Midbrain (tissue), 1 donor: ENCODE results near the gene TMEM202.
"Not testable (repeated sequence)": the region's sequence is repeated elsewhere in the genome, so short reads cannot be mapped to it uniquely, and the experiment has no call there.

Source experiments
- DNase-seq: peaks from one replicate; lab custom pipeline; 2025; lab: John Stamatoyannopoulos, UW

The TMEM202 gene, protein sequence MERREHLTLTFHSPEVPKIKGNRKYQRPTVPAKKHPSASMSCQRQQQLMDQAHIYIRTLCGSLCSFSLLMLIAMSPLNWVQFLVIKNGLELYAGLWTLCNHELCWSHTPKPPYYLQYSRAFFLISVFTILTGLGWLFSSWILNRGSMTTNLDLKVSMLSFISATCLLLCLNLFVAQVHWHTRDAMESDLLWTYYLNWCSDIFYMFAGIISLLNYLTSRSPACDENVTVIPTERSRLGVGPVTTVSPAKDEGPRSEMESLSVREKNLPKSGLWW

DNA sequence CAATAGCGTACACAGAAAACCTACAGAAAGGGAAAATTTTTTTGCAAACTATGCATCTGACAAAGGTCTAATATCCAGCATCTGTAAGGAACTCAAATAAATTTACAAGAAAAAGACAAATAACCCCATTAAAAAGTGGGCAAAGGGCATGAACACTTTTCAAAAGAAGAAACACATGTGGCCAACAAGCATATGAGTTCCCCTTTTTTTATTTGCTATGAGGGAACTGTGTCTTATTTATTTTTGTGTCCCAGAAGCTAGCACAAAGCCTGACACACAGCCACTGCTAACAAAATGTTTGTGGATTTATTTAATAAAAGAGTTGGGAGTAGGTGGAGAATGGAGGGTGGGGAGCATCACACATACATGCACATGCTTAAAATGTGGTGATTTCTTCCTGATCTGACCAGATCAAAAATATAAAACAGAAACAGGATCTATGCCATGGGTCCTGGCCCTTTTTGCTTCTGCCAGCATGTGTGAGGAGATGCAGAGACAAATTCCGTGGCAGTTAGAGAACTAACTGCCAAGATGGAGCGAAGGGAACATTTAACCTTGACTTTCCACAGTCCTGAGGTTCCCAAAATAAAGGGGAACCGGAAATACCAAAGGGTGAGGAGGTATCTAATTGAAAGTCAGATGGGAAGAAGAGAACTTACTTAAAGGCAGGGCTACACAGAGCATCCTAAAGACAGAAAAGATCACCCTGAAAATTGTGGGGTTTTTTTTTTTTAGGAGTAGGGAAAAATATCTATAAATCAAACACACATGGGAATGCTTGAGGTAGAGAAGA lies at the start of gene TMEM202:
TMEM202 (plus strand) TSS at position 510 of the 793 bp plus-strand sequence; CDS start at position 532, 22 bp downstream.
- DNase-seq = no peak

DNA sequence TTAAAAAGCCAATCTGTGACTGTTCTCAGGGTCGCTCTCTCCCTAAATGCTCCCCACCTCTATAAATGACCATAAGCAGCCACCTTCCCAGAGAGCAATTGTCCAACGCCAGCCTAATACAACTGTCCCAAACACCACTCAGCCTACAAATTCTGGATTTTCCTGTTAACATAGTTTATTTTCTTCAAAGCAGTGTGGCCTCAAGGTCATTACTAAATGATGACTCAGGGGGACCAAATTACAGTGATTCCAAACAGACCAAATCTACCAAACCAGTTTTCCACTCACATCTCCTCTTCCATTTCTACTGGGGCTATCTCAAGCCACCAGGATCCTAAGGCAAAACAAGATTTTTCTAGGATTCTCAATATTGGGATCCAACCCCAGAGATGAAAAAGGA lies 44.8 kb upstream of the TMEM202 start:
- no peak for DNase-seq

DNA sequence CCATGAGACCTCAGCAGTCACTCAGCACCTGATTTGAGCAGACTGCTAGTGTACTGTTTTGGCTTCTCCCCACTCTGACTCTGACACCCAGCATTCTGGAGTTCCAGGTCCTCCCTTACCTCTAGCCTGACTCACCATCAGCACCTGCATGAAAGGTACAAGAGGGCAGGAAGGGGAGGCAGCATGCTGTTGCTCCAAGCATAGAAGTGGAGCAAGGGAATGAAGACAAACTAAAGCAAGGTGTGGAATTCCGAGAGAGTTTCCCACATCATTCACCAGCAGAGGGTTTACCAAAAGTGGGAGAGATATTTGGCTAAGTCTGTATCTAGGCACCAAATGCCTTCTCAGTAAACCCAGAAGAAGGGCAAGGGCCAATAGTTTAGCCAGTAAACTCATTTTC lies 43.6 kb upstream of the TMEM202 start:
- no peak for DNase-seq

DNA sequence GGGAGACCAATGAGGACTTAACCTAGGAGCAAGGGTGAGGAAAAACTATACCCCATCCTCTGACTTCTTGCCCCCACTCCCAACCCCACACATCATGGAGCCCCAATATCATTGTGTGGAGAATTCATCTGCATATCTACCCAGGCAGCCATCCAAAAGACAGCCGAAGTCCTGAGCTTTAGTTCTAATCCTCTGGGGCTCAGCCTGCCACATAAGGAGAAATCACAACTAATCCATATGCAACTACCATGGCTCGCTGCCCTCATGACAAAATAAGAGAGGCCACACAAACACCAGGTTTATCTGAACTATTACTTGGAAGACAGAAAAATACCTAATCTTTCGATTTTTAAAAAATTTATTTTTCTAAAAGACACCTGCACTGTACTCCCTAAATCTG lies 40.0 kb upstream of the TMEM202 start:
- no peak for DNase-seq

DNA sequence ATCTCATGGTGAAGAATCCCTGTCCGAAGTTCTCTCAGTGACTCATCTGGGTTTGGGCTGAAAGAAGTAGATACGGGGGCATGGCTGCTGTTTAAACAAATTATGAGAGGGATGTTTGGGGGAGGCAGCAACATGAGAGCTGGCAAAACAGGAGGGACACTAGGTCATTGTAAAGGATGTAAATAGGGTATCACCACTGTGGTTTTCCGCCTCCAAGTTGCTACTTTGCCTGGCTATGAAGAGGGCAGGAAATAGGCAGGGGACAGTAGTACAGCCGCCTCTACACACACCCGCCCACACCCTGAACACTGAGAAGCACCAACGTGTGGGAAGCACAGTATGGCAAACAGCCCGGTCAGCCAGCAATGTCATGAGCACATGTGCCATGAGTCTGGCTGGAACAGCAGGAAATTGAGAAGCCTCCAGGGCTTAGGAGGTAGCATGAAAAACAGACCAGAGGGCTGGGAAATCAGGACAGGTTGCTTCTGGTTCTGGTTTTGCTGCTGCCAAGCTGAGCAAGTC lies 39.4 kb upstream of the TMEM202 start:
- no peak for DNase-seq

DNA sequence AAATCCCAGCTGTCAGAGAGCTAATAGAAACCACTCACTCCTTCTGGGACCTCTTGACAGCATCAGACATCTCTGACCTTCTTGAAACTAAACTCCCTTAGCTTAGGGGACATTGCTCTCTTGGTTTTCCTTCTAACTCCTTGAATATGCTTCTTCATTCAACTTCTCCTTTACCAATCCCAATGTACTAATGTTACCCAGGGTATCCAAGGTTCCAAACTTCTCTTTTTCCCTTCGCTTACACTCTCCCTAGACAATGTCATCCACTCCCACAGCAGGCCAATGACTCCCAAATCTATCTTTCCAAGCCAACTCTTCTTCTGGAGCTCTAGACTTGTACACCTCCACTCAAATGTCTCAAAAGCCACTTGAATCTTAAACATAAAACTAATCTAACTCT lies 36.9 kb upstream of the TMEM202 start:
- no peak for DNase-seq

DNA sequence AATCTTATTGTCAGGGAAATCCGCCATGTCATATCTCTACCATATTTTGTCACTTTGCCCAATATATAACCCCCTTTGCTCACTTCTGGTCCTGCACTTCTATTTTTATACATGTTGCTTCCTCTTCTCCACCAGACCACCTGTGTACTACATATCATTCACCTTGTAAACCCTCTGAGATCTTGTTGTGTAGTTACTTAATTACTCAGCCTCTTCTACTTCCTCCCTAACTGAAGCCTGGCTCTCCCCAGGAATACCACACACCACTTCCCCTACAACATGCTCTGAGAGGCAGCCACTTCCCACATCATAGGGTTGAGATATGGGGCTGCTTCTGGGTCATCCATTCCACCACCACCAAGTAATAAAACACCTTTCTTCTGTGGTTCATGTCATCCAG lies 32.3 kb upstream of the TMEM202 start:
- no peak for DNase-seq

DNA sequence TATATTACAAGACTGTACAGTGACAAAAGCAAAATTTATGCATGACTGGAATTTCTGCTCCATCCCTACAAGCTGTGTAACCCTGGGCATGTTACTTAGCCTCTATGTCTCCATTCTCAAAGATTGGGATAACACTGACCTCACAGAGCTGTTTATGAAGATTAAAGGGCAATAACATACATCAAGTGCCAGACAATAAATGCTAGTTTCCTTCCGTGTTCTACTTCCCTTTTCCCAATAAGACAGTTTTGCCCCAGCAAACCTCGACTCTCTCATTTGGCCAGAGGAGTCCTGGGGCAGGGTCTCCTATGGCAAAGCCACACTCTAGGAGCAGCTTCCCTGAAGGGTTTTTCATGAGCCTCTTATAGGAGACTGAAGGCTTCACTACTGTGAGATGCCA lies 29.8 kb upstream of the TMEM202 start:
- DNase-seq = no peak

DNA sequence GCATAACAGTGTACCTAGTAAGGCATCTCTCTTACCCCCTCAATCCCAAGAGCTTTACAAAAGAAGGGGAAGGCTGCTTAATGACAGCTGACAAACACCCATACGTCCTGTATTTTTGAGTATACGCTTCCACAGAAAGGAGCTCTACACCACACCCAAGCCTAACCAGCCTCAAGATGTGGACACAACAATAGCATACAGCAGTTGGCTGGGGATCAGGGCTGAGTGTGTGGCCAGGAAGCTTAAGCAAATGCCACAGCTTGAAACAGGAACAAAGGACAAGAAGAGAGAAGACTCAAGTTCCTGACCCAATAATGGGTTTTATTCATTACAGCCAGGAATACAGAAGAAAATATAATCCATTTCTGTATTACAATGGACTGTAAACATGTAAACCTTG lies 29.2 kb upstream of the TMEM202 start:
- no peak for DNase-seq

DNA sequence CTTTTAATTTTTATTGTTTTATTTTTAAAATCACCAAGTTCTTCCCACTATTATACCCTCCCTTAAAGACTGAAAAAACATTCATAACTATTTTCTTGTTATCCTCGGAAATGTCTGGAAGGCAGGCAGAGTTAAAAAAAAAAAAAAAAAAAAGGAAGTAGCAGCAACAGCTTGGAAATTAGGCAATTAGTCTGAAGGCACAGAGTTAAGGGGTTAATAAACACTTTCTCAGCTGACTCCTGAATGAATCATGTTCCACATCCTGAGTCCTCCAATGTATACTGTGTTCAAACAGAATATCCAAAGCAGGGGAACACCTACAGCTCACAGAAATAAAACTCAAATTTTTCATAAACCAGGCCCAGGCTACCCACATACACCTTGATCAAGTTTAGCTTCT lies 28.1 kb upstream of the TMEM202 start:
- no peak for DNase-seq

DNA sequence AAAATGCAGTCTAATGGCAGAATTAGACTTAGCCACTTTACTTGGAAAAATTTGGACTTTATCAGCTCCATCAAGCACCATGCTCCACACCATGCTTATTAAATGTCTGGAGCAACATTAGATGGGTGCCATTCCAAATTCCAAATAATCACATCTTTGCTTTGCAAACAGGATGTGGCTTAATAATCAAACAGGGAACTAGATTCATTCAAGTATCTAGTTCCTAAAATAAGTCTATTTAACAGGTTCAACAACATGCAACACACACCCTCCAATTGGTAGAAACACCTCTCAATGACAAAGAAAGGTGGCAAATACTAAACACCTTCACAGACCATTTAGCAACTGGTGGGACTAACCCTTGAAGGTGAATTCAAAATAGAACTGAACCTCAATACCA lies 25.7 kb upstream of the TMEM202 start:
- no peak for DNase-seq

DNA sequence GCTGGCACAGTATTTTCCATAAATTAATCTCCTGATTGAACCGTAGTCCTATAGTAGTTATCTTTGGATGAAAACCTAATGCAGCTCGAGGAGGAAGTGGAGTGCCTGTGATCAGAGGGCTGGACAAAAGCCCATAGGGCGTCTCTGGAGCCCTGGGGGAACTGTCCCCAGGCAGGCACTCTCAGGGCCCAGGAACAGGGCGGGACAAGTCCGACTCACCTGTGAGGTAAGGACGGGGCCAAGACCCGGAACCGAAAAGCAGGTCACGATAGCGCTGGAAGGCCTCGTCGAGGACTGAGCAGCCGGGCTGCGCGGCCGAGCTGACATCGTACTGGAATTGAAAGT lies 22.6 kb upstream of the TMEM202 start:
- DNase-seq = peak; percentile 54

DNA sequence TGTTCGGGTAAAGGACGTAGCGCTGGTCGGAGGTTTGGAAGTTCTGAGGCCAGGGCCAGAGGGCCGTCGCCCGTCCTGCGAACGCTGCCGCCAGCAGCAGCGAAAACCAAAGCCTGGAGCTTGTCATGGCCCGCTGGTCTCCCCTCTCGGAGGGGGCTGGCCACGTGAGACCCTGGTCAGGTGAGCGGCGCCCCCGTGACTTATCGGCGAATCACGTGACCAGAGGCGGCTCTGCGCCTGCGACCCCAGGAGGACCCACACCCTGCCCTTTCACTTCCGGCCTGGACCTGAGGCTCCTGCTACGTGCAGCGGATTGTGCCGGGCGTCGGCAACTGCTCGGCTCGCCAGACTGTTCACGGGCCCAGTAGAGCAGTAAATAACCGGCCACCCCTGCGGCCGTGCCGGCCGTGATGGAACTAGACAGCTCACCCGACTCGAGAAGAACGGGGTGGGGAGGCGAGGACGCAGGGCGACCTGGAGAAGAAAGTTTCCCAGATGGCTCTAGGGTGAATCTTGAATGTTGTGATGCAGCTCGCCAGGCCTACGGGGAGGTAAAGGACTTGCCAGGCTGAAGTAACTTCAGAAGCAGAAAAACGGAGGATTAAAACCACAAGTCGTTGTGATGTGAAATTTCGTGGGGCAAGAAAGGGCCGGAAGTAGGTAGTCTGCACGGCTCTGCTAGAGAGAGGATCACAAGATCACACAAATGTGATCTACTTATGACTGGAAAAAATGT lies 22.1 kb upstream of the TMEM202 start, which contains the start of gene HEXA:
HEXA (minus strand) TSS at position 169 of the 736 bp plus-strand sequence; CDS start at position 127, 42 bp downstream.
- peak; percentile 92 for DNase-seq

DNA sequence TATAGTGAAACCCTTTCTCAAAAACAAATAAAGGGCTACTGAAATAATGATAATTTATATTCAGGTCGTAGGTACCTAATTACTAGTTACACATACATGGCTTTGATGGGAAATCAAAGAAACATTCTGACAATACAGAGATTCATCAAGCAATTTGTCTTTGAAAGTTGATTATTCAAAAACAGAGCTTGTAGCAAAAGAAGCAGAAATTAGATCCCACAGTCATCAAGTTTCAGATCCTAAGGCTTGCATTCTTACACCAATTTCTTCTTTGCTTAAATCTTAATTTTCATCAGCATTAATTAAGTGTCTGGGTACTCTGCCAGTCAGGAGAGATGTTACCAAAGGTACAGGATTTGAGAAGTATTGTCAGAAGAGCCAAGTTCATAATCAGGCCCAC lies 20.8 kb upstream of the TMEM202 start:
- no peak for DNase-seq

DNA sequence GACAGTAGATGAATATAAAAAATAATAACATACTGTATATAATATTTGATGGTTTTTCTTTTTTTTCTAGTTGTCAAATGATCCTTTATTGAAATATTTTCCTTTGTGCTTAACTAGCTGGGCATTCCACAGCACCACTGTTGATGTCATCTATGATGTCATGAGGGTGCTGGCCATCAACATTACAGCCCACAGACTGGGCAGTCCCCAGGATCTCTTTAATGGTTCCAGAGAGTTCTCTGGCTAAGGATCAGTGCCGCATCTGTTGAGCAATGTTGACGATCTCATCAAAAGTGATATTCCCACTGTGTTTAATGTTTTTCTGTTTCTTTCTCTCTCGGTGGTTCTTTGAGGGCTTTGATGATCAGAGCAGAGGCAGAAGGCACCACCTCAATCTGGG lies 19.0 kb upstream of the TMEM202 start:
- not testable (repeated sequence) for DNase-seq

DNA sequence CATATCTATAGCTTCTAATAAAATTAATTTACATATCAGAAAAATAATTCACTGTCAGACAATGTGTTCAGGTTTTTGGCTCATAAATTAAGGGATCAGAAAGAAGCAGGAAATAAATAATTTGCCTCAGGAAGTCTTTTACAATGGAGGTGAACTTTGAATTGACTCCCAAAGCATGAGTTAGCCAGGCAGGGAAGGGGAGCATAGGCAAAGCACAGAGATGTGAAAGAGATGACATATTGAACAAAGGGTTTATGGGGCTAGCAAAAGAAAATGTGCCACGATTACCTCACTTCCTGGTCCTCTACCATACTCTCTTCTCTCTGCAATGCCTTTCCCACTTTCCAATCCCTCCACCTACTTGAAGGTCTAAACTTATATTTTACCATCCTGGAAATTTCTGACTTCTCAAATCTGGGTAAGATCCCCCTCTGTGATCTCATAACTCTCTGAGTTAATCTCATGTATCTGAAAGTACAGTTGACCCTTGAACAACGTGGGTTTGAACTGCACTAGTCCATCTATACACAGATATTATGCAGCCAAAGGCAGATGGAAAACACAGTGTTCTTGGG lies 18.2 kb upstream of the TMEM202 start:
- DNase-seq = no peak

DNA sequence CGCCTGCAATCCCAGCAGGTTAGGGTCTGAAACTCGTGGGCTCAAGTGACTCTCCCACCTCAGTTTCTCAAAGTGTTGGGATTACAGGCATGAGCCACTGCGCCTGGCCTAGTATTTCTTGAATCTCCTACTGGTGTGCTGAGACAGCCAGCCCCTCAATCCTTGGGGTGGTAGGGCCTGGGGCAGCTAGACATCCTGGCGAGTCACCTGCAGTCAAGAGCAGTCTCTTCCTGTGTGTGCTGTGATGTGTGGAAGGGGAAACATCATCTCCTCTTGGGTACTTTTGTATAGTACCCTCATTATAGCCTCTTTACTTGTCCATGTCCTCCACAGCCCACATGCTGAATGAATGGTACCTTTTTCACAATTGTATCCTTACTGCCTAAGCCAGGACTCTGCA lies 17.4 kb upstream of the TMEM202 start:
- no peak for DNase-seq

DNA sequence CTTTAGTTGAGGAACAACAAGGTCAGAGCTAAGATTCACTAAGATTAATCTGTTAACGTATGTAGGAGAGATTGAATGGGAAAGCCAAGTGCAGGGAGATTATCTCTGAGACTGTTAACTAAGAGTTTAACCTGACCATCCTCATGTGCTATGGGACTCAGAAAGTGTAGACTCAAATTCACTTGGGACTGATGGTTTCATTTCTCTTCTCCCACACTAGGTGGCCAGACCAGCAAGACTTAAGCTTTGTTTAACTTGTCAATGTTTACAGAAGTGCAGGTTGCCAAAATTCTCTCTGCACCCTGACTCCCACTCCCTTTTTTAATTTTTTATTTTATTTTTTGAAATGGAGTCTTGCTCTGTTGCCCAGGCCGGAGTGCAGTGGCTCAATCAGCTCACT lies 16.0 kb upstream of the TMEM202 start:
- no peak for DNase-seq

DNA sequence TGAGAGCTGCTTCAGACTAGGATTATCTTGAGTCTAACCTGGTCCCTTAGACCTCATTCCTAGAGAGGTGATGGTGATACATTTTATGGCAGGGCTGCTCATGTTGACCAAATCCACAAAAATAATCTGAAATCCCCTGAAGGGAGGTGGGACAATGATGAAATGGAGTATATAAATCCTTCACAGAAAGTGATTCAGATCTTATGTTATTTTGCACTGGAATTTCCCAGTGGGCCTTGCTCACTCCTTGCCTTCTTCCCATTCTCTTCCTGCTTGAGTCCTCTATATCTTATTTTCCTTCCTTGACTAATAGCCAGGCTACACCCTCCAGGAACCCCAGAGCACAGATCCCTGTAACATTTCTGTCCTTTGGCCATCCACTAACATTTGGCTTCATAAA lies 10.4 kb upstream of the TMEM202 start:
- no peak for DNase-seq

DNA sequence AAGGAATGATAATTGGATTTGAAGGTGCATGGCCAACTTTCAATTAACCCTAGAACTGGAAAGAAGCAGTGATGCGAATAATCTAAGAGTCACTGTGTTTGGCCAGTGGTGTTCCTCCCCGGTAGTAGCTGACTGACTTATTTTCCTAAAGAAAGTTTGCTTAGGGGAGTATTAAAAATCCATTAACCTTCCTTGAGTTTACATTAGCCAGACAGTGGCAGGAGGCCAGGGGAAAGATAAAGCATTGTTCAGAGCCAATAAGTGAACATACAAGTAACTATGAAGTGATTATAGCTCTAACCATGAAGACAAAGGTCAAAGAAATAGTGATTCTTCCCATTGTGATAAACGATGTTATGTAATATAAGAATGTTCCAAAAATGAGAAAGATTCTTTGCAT lies 8.9 kb upstream of the TMEM202 start:
- DNase-seq = no peak

DNA sequence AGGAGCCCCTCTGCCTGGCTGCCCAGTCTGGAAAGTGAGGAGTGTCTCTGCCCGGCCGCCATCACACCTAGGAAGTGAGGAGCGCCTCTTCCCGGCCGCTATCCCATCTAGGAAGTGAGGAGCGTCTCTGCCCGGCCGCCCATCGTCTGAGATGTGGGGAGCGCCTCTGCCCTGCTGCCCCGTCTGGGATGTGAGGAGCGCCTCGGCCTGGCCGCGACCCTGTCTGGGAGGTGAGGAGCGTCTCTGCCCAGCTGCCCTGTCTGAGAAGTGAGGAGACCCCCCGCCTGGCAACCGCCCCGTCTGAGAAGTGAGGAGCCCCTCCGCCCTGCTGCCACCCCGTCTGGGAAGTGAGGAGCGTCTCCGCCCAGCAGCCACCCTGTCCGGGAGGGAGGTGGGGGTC lies 1.8 kb upstream of the TMEM202 start:
- not testable (repeated sequence) for DNase-seq

DNA sequence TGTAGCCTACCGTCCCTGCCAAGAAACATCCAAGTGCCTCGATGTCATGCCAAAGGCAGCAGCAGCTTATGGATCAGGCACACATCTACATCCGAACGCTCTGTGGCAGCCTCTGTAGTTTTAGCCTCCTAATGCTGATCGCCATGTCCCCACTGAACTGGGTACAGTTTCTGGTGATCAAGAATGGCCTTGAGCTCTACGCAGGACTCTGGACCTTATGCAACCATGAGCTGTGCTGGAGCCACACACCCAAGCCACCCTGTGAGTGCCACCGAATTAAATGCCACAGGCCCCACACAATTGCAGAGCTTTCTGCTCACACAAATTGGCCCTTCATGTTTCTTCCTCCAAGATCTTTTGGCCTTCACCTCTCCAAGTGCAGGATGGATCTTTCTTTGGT lies 543 bp downstream of the TMEM202 start:
- no peak for DNase-seq
